Medulla oblongata (tissue), 1 donor: Measurements from ENCODE around the gene SMAD5.

Experiments
- DNase-seq: peaks from one replicate; pipeline ENCODE4 v3.0.0-alpha.2; 2015; ENCODE audit errors: extremely low spot score

Gene SMAD5

DNA sequence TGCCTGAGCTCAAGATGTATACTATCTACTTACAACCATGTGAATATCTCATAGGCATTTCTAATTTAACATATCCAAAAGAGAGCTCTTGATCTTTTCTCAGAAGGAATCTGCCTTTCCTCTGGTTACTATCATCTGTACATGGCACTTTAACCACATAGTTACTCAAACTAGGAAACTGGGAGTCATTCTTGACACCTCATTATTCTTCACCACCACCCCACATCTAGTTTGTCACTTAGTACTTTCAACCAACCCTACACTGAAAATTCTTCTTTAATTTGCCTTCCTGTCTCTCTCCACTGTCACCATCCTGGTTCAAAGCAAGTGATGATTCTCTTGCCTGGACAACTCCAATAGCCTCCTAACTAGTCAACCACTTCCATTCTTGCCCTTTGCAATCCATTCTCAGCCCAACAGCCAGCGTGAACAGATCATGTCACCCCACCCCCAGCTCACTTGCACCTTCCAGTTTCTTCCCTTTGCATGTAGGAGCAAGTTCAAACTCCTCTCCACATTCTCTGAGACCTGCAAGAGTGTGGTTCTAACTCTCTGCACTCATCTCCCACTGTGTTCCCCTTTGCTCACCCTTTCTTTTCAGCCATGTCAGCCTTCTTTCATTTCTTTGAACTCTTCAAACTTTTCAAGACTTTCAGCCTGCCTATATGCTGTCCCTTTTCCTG is 17.3 kb upstream of the SMAD5 start:
- DNase-seq, result no peak

DNA sequence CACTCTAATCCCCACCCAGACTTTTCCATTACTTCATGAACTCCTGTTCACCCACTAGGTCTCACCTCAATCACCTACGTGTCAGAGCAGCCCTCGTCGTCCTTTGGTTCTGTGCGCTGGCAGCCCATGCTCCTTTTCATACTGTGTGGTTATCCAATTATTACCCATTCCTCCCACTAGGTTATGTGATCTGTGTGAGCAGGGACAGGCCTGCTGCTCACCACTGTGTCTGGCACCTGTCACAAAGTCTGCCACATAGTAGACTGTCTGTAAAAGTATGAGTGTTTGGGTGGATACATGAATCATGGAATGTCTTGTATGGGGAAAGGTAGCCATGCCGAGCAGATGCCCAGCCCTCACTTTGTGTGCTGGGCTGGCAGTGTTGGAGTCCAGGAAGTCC is 12.1 kb upstream of the SMAD5 start:
- no peak for DNase-seq

DNA sequence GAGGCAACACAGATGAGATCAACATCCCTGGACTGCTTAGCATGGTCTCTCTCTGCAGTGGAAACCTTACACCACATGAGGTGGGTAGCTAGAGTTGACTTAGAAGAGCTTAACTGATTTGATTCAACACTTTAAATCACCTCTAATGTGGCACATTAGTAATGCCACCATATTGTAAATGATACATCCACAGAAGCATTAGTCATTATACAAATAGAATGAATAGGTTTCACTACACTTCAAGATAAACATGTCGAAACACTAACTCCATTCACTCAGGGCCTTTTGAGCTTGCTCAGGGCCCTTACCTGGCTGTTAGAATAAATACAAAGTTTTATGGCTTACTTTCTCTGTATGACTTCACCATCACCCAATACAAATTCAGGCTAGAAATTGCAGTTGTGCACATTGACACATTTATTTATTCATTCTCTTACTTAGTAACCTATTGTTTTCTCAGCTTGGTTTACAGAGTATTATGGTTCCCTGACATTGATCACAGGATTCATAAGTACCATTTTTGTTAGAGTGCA is 9.3 kb upstream of the SMAD5 start:
- DNase-seq, result no peak

DNA sequence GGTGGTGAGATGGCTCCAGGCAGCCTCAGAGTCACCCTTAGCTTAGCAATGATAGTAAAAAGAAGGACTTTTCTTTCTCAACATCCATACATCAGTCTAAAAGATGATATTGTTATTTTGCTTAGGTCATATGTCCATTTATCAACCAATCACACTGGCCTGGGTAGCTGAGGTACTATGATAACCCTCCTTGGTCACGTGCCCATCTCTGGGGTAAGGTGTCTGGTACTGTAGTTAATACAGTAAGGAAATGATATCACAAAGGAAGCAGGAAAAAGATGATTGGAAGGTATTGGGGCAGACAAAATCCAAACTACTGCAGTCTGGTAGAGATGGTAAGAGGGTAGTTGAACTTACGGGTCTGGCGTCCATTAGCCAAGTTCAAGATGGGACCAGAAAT is 5.1 kb upstream of the SMAD5 start:
- no peak for DNase-seq

DNA sequence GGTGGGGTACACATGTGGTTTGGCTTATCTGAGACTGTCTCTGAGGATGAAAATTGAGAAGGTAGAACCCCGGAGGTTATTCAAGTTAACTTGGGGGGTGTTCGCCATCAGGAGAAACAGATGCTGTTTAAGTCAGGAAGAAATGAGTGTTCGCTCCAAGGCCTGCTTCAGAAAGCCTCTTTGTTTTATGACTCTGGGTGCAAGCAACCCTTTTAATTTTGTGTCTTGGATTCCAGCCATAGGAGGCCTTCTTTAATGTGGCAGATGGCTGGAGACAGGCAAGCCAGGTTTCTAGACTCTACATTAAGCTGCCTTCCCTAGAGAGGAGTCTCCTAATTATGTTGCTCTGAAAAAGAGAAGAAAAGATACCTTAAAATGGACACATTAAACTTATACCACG is 4.2 kb upstream of the SMAD5 start:
- peak; percentile 14 for DNase-seq

GRCh38 chr5:136129445-136129844 is 3.2 kb upstream of the SMAD5 start:
- no peak for DNase-seq

DNA sequence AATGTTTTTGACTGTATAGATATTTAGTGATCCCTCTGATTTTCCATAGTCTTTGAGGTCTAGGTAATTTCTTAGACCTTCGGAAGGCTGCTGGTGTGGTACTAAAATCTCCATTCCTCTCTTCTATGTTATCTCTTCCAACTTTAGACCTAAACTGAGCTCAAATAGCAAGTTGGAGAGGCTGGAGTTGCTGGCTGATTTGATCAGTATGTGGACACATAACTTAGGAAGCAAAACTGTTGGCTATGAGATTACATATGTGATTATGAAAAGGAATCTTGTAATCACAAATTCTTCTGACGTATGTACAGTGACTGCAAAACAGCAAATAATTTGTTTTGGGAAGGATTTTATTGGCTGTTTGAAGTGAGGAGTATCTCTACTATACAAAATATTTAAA is 2.1 kb upstream of the SMAD5 start:
- DNase-seq, result no peak

- DNase-seq, result peak; percentile 49
These were observed 558 bp upstream of the SMAD5 start for GRCh38 chr5:136132087-136132486.

GRCh38 chr5:136133222-136133921 is 727 bp downstream of the SMAD5 start:
- peak; percentile 62 for DNase-seq

DNA sequence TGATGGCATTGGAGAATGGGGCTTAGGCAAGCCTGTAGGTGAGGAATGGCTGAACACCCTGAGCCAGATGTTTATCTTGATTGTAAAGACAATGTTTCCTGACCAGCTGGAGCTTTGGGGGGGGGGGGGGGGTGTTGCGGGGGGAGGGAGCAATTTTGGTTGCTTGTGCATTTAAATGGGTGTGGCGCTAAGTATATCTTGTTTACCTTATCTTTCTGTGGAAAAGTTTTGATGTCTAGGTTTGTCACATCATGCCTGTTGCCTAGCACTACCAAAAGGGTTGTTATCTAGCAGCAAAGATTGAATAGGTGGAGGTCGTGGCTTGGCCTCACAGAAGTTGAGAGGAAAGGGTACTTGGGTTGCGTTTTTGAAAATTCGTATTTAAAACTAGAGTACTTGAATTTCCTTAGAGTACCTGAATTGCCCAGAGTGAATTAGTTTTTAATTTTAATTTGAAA is 1.3 kb downstream of the SMAD5 start:
- no peak for DNase-seq

DNA sequence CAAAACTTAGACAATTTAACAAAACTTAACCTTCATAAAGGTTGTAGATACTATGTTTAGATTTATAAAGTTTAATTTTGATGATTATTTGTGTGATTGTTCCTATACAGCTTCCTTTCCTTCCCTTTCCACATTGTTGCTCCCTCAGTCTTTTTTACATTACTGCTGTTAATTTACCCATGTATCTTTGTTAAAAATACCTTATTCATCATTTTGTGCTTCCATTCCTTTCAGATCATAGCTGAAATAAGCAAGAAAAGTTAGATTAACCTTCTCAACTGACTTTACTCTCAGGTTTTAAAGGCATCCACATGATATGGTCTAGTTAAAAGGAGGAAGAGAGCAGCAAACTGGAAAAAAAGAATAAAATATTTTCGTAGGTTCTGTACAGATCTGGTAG is 2.0 kb downstream of the SMAD5 start:
- DNase-seq, result no peak

- no peak for DNase-seq
These were observed 2.9 kb downstream of the SMAD5 start for GRCh38 chr5:136135536-136135935.

DNA sequence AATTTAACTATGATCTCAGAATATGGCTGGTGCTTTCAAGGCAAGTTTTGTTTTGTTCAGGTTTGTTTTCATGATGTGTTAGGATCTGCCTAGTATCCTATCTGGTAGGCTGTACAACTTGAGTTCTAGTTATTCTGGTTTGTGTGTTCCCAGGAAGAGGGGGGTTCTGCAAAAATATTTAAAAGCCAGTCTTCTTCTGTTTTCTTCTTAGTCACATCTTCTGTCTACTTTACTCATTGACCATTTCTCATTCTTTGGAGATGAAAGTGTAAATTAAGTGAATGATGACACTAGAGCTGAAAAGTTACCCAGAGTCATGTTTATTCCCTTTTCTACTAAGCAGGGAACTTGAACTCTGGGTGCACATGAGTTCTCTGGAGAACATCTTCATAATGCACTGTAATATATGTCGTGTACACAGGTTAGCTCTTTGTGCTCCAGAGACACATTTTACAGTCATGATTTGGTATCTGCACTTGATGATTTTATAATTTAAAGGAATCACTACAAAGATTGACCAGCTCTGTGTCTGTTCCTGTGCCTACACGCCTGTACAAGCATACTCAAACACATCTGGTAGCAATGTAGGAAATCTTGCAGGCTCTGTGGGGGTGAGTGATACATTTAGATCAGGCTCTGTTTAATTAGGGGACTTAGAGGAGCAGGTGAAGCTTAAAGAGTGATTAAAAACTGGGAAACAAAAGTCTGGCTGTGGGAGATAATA is 5.0 kb downstream of the SMAD5 start:
- DNase-seq, result no peak

DNA sequence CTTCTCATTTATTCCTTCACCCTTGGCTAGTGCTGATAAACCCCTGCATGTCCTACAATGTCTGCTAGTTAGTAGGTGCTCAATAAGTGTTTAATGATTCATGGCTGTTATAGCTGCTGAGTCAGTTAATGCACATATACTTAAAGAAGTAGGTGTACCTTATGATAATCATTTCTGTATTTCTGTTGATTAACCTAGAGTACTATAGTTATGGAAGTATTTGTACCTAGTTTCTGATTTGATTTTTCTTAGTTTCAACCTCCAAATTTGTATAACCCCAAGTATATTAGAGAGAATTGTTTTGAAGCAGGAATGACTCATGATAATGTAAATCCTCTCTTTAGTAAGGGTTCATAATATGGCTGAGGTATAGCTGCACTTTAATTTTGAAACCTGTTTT is 8.9 kb downstream of the SMAD5 start:
- no peak for DNase-seq

DNA sequence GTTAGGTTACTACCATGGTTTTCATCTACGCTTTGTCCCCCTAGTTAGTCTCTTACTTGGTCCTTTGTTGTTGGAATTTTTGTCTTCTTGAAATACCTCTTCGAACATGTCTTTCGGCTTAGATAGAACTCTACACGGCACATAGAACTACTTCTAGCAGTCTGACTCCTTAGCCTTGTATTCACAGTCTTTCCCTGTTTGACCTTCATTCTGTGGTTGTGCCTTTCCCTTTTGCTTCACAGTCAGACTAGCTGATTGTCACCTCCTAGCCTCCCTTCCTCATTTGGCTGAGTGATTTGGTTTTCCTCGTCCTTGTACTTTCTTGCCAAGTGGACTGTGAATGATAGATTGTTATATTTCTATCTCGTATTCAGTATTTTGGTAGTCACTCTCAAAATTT is 10.7 kb downstream of the SMAD5 start:
- DNase-seq, result no peak

- no peak for DNase-seq
These were observed 11.1 kb downstream of the SMAD5 start for GRCh38 chr5:136143763-136144162.

DNA sequence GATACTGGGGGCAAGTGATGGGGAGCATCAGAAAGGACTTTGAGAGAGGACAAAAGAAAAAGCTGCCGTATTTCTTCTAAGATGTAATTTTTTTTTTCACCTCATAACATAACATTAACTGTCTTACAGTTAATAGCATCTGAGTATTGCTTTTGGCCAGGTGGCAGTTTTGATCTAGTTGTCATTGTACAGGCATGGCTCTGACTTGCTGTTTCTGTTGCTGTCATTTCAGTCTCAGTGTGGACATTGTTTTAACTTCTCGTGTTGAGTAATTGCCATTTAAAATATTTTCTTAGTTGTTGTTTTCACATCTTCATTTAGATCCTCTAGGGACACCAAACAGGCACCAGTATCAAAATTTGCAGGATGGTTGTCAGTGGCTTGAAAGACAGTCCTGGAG is 12.4 kb downstream of the SMAD5 start:
- no peak for DNase-seq

GRCh38 chr5:136146201-136146600 is 13.6 kb downstream of the SMAD5 start:
- no peak for DNase-seq

GRCh38 chr5:136147632-136148031 is 15.0 kb downstream of the SMAD5 start:
- no peak for DNase-seq

- DNase-seq, result no peak
These were observed 17.2 kb downstream of the SMAD5 start for GRCh38 chr5:136149891-136150290.

- DNase-seq, result no peak
These were observed 21.1 kb downstream of the SMAD5 start for GRCh38 chr5:136153581-136154236.

GRCh38 chr5:136155078-136155477 is 22.4 kb downstream of the SMAD5 start:
- no peak for DNase-seq
